GM21723 (cell line): Measurements from ENCODE around the gene CHD1.
"Not testable (repeated sequence)": the region's sequence is repeated elsewhere in the genome, so short reads cannot be mapped to it uniquely, and the experiment has no call there.

Source experiments
- ATAC-seq: cut with Tn5 transposase; IDR thresholded peaks from one replicate; pipeline ENCODE4 v1.9.1; 2021; ENCODE audit warnings: mild to moderate bottlenecking, moderate library complexity; ENCODE audit not compliant: unreplicated experiment

The CHD1 gene

GRCh38 chr5:98928873-98929709 is at the start of gene CHD1:
CHD1 (minus strand) TSS chr5:98929007; CDS start chr5:98926386, 2,621 bp downstream.
- peak; percentile 61 for ATAC-seq

GRCh38 chr5:98978528-98978927 is 49.7 kb upstream of the CHD1 start:
- no peak for ATAC-seq

GRCh38 chr5:98977723-98978122 is 48.9 kb upstream of the CHD1 start:
- no peak for ATAC-seq

GRCh38 chr5:98975682-98976407 is 47.0 kb upstream of the CHD1 start:
- peak; percentile 84 for ATAC-seq

GRCh38 chr5:98975223-98975622 is 46.4 kb upstream of the CHD1 start:
- ATAC-seq: peak; percentile 35

GRCh38 chr5:98969400-98969799 is 40.6 kb upstream of the CHD1 start:
- no peak for ATAC-seq

GRCh38 chr5:98968056-98968564 is 39.3 kb upstream of the CHD1 start:
- no peak for ATAC-seq

- no peak for ATAC-seq
Observed at GRCh38 chr5:98965226-98965625, 36.4 kb upstream of the CHD1 start.

GRCh38 chr5:98964621-98965020 is 35.8 kb upstream of the CHD1 start:
- ATAC-seq: no peak

GRCh38 chr5:98963019-98963418 is 34.2 kb upstream of the CHD1 start:
- no peak for ATAC-seq

GRCh38 chr5:98962587-98962986 is 33.8 kb upstream of the CHD1 start:
- ATAC-seq: no peak

- no peak for ATAC-seq
Observed at GRCh38 chr5:98961665-98962344, 33.0 kb upstream of the CHD1 start.

GRCh38 chr5:98957307-98957706 is 28.5 kb upstream of the CHD1 start:
- ATAC-seq: no peak

- not testable (repeated sequence) for ATAC-seq
Observed at GRCh38 chr5:98955888-98956287, 27.1 kb upstream of the CHD1 start.

GRCh38 chr5:98955471-98955870 is 26.7 kb upstream of the CHD1 start:
- ATAC-seq: not testable (repeated sequence)

- no peak for ATAC-seq
Observed at GRCh38 chr5:98954392-98955028, 25.7 kb upstream of the CHD1 start.

- no peak for ATAC-seq
Observed at GRCh38 chr5:98942847-98943246, 14.0 kb upstream of the CHD1 start.

- ATAC-seq: no peak
Observed at GRCh38 chr5:98941131-98941883, 12.5 kb upstream of the CHD1 start.

GRCh38 chr5:98940581-98940980 is 11.8 kb upstream of the CHD1 start:
- no peak for ATAC-seq

GRCh38 chr5:98938464-98938863 is 9.7 kb upstream of the CHD1 start:
- ATAC-seq: no peak
